IMR-90 (cell line): ENCODE data around the gene SLC26A1. TPM values are rescaled to one million over a fixed set of nuclear protein-coding genes. Genes with fewer than 3 reads are reported as not detected.

Experiments used
- ATAC-seq: fragments of 200-7000 bp; cut with Tn5 transposase; 2 replicates; pipeline ENCODE4 v1.9.1; 2020; ENCODE audit warnings: low read depth, mild to moderate bottlenecking, moderate library complexity
- BruUV-seq: library from RNA; stranded (reverse); fragments of 400-500 nt; replicated peaks from 2 replicates; lab custom pipeline; 2021; lab: Mats Ljungman, UMichigan
- CTCF ChIA-PET: fragments of 300-600 bp; formaldehyde crosslinking; extraction: SDS; loops from one replicate; lab custom pipeline; 2021; ENCODE audit warnings: antibody characterized with exemption; lab: Yijun Ruan, JAX
- POLR2A ChIA-PET: fragments of 300-600 bp; sonication (Branson Sonifier 250); formaldehyde crosslinking; loops from one replicate; lab custom pipeline; 2022; ENCODE audit warnings: antibody characterized with exemption; ENCODE audit not compliant: unreplicated experiment; lab: Charles Lee
- DNase-seq: peaks from one replicate; pipeline ENCODE4 v3.0.0; 2013
- H2AFZ ChIP-seq: replicated peaks from 2 replicates; pipeline ENCODE3; 2013; ENCODE audit warnings: low read length, mild to moderate bottlenecking; ENCODE audit not compliant: poor library complexity
- H2AK5ac ChIP-seq: 2 replicates; pipeline ENCODE4 v1.6.1; 2013; ENCODE audit warnings: low read depth, low read length, inconsistent platforms
- H2AK9ac ChIP-seq: replicated peaks from 2 replicates; pipeline ENCODE3; 2013; ENCODE audit warnings: mild to moderate bottlenecking, low read depth, low read length, moderate library complexity; ENCODE audit not compliant: poor library complexity
- H2BK120ac ChIP-seq: 2 replicates; pipeline ENCODE4 v1.6.1; 2013; ENCODE audit warnings: low read depth, low read length, inconsistent platforms
- H2BK15ac ChIP-seq: 3 replicates; pipeline ENCODE4 v1.6.1; 2013; ENCODE audit warnings: low read depth, low read length, inconsistent platforms
- H2BK20ac ChIP-seq: 2 replicates; pipeline ENCODE4 v1.6.1; 2013; ENCODE audit warnings: low read depth, mild to moderate bottlenecking, inconsistent platforms, low read length, moderate library complexity
- H2BK5ac ChIP-seq: 2 replicates; pipeline ENCODE4 v1.6.1; 2013; ENCODE audit warnings: mild to moderate bottlenecking, low read depth, low read length, inconsistent platforms; ENCODE audit not compliant: poor library complexity, severe bottlenecking
- H3K14ac ChIP-seq: replicated peaks from 2 replicates; pipeline ENCODE4 v1.6.1; 2013; ENCODE audit warnings: low read depth, low read length, inconsistent platforms
- H3K18ac ChIP-seq: 2 replicates; pipeline ENCODE4 v1.6.1; 2013; ENCODE audit warnings: low read depth, low read length, control low read depth
- H3K23ac ChIP-seq: 2 replicates; pipeline ENCODE4 v1.6.1; 2013; ENCODE audit warnings: low read depth, low read length, inconsistent platforms
- H3K27ac ChIP-seq: 2 replicates; pipeline ENCODE4 v1.5.1; 2013; ENCODE audit warnings: mild to moderate bottlenecking, control low read depth, low read length; ENCODE audit not compliant: insufficient read depth
- H3K27me3 ChIP-seq: 2 replicates; pipeline ENCODE4 v1.6.1; 2013; ENCODE audit warnings: low read length; ENCODE audit not compliant: control insufficient read depth, insufficient read depth
- H3K36me3 ChIP-seq: 2 replicates; pipeline ENCODE4 v1.6.1; 2013; ENCODE audit warnings: low read length, mixed read lengths; ENCODE audit not compliant: control insufficient read depth, insufficient read depth
- H3K4ac ChIP-seq: 2 replicates; pipeline ENCODE4 v1.6.1; 2013; ENCODE audit warnings: low read depth, low read length, inconsistent platforms
- H3K4me1 ChIP-seq: 2 replicates; pipeline ENCODE4 v1.6.1; 2013; ENCODE audit warnings: low read length, mixed read lengths; ENCODE audit not compliant: control insufficient read depth, insufficient read depth
- H3K4me2 ChIP-seq: 2 replicates; pipeline ENCODE4 v1.6.1; 2013; ENCODE audit warnings: low read depth, mild to moderate bottlenecking, control low read depth, low read length, moderate library complexity
- H3K4me3 ChIP-seq: 2 replicates; pipeline ENCODE4 v1.5.1; 2013; ENCODE audit warnings: low read depth, mild to moderate bottlenecking, control low read depth, low read length, moderate library complexity; ENCODE audit not compliant: insufficient read depth
- H3K56ac ChIP-seq: 2 replicates; pipeline ENCODE4 v1.6.1; 2013; ENCODE audit warnings: low read length, inconsistent platforms; ENCODE audit not compliant: insufficient read depth; ENCODE audit errors: extremely low read depth
- H3K79me1 ChIP-seq, 2 experiments: 2 replicates each; pipeline ENCODE4 v1.6.1; 2013; ENCODE audit warnings: low read length in 2 of 2, inconsistent platforms in 1 of 2, low read depth in 1 of 2
- H3K9ac ChIP-seq: 2 replicates; pipeline ENCODE4 v1.6.1; 2013; ENCODE audit warnings: low read depth, low read length, control low read depth
- H3K9me1 ChIP-seq: 2 replicates; pipeline ENCODE4 v1.6.1; 2013; ENCODE audit warnings: low read length, inconsistent platforms; ENCODE audit not compliant: insufficient read depth
- H3K9me3 ChIP-seq: 2 replicates; pipeline ENCODE4 v1.6.1; 2013; ENCODE audit warnings: low read length; ENCODE audit not compliant: control insufficient read depth, insufficient read depth
- H4K20me1 ChIP-seq: 2 replicates; pipeline ENCODE4 v1.6.1; 2013; ENCODE audit warnings: low read length, inconsistent platforms; ENCODE audit not compliant: insufficient read depth
- H4K5ac ChIP-seq: 2 replicates; pipeline ENCODE4 v1.6.1; 2013; ENCODE audit warnings: mild to moderate bottlenecking, low read depth, low read length, control low read depth
- H4K8ac ChIP-seq, 2 experiments: 2 replicates each; pipeline ENCODE4 v1.6.1; 2013; ENCODE audit warnings: low read depth in 2 of 2, low read length in 2 of 2, control low read depth in 1 of 2, inconsistent platforms in 1 of 2
- H4K91ac ChIP-seq: 2 replicates; pipeline ENCODE4 v1.6.1; 2013; ENCODE audit warnings: low read depth, low read length, inconsistent platforms; ENCODE audit not compliant: insufficient read depth
- CHD1 ChIP-seq: IDR thresholded peaks from 2 replicates; pipeline ENCODE4 v1.6.1; 2012; ENCODE audit warnings: low read depth, low read length, improper control_type of control experiment
- FOS ChIP-seq: fragments of 150-350 bp; IDR thresholded peaks from 2 replicates; pipeline ENCODE4 v1.6.1; 2016; ENCODE audit warnings: low read depth, low read length
- MAZ ChIP-seq: IDR thresholded peaks from 2 replicates; pipeline ENCODE4 v1.6.1; 2012; ENCODE audit warnings: low read depth, mild to moderate bottlenecking, low read length, improper control_type of control experiment, moderate library complexity, borderline replicate concordance
- MXI1 ChIP-seq: IDR thresholded peaks from 2 replicates; pipeline ENCODE4 v1.6.1; 2012; ENCODE audit warnings: low read depth, mild to moderate bottlenecking, low read length, moderate library complexity, borderline replicate concordance
- RAD21 ChIP-seq: IDR thresholded peaks from 2 replicates; pipeline ENCODE4 v1.6.1; 2012; ENCODE audit warnings: low read length, improper control_type of control experiment
- RCOR1 ChIP-seq: IDR thresholded peaks from 2 replicates; pipeline ENCODE4 v1.6.1; 2012; ENCODE audit warnings: mild to moderate bottlenecking, low read length, improper control_type of control experiment; ENCODE audit not compliant: insufficient replicate concordance
- WGBS, 2 experiments: methylation state at CpG; one replicate each; pipeline versions ENCODE4 v1.1.5 to v1.1.7; 2013; ENCODE audit warnings: missing lambda C conversion rate in 2 of 2; ENCODE audit not compliant: insufficient read length in 1 of 2; ENCODE audit errors: extremely low coverage in 2 of 2; 5-methylcytosine and 5-hydroxymethylcytosine counted together
- dilution Hi-C: fragments of 300-500 bp; cut with HindIII; formaldehyde crosslinking; loops from one replicate; pipeline ENCODE4 v1.14.3; 2018; ENCODE audit warnings: low sequenced_read_pairs; ENCODE audit not compliant: unreplicated experiment
- in situ Hi-C: fragments of 300-500 bp; cut with MboI; formaldehyde crosslinking; loops from 3 replicates; pipeline ENCODE4 v1.14.3; 2019; ENCODE audit warnings: low sequenced_read_pairs, inconsistent platforms, mixed read lengths
- intact Hi-C: fragments of 100-400 bp; cut with micrococcal nuclease; formaldehyde crosslinking; loops from 2 replicates; pipeline ENCODE4 v1.10.0; 2022
- polyA plus RNA-seq, 3 experiments: library from polyadenylated mRNA; depleted of rRNA; stranded (reverse); fragments of >200 nt; gene quantifications; 2 replicates each; pipeline ENCODE4 v1.2.3, GENCODE V29; 2012; ENCODE audit warnings: low replicate concordance in 1 of 3
- total RNA-seq: library from RNA; depleted of rRNA; stranded (reverse); fragments of >200 nt; gene quantifications from 2 replicates; pipeline ENCODE4 v1.2.3, GENCODE V29; 2012
- TF ChIP-seq, protein P1 (sequence below): fragments of 150-350 bp; IDR thresholded peaks from 2 replicates; pipeline ENCODE4 v1.6.1; 2016; ENCODE audit warnings: low read depth, mild to moderate bottlenecking, low read length, moderate library complexity, borderline replicate concordance

The SLC26A1 gene
- total and polyA plus RNA-seq, 2 of the 4 experiments (the other 2 are of a cell fraction) = 0.09 TPM; not detected in 1

DNA sequence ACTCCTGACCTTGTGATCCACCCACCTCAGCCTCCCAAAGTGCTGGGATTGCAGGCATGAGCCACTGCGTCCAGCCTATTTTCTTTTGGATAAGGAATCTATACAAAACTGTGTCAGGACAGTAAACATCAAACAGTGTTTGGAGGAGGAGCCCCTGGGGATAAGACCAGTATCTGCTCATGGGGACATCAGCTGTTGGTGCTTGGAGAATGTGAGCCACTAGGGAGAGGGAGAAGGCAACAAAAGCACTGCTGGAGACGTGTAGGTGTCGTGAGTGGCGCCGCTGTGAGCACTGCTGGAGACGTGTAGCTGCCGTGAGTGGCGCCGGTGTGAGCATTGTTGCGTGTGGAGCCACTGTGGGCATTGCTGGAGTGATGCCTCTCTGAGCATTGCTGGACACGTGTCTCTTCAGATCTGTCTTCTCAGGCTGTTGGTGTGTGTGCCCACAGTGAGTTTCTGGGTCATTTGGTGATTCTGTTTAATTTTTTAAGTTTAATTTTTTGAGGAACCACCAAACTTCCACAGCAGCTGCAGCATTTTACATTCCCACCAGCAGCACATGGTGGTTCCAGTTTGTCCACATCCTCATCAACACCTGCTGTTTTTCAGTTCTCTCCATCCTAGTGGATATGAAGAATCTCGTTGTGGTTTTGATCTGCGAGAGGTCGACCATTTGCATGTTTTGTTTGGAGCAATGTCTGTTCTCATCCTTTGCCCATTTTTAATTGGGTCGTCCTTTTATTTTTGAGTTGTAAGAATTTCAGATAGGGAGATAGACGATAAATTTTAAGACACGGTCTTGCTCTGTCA, 38.8 kb downstream of the SLC26A1 start:
- no peak overlapping the region for H4K8ac ChIP-seq
- dilution Hi-C loops (no loop called here), intact Hi-C loops (no loop called here), in situ Hi-C loops (no loop called here)
- H3K4me2 ChIP-seq = no peak overlapping the region
- DNase-seq (no peak), ATAC-seq (no peak)
- no peak overlapping the region for H3K27ac ChIP-seq
- H4K20me1 ChIP-seq = 0 out of 2 replicates have a peak, but pooled peaks cover 7% of the 10 kb centered on the region
- no peak overlapping the region for H3K18ac ChIP-seq
- H3K79me1 ChIP-seq = no peaks in the 10 kb centered on the region
- no peaks in the 10 kb centered on the region for H3K4me1 ChIP-seq
- no peak overlapping the region for H4K91ac ChIP-seq
- no peak overlapping the region for H2BK120ac ChIP-seq
- H2BK20ac ChIP-seq = no peak overlapping the region
- TF ChIP-seq RCOR1 = no peak
- no peak for TF ChIP-seq FOS
- no peak for TF ChIP-seq MXI1
- TF ChIP-seq MAZ = no peak
- TF ChIP-seq, protein P1, sequence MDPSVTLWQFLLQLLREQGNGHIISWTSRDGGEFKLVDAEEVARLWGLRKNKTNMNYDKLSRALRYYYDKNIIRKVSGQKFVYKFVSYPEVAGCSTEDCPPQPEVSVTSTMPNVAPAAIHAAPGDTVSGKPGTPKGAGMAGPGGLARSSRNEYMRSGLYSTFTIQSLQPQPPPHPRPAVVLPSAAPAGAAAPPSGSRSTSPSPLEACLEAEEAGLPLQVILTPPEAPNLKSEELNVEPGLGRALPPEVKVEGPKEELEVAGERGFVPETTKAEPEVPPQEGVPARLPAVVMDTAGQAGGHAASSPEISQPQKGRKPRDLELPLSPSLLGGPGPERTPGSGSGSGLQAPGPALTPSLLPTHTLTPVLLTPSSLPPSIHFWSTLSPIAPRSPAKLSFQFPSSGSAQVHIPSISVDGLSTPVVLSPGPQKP = no peak
- TF ChIP-seq CHD1 = no peak
- TF ChIP-seq RAD21 = no peak
- H3K9ac ChIP-seq = no peak overlapping the region
- no peak overlapping the region for H3K4me3 ChIP-seq
- BruUV-seq = no TSS peak
- H3K23ac ChIP-seq = no peak overlapping the region
- H2BK5ac ChIP-seq = no peak overlapping the region
- POLR2A ChIA-PET = no interaction called here
- 0 out of 2 replicates have a peak, but pooled peaks cover 5% of the 10 kb centered on the region for H3K9me1 ChIP-seq
- no peak overlapping the region for H2AFZ ChIP-seq
- no peaks in the 10 kb centered on the region for H3K27me3 ChIP-seq
- H3K14ac ChIP-seq = no peak overlapping the region
- H3K56ac ChIP-seq = no peak overlapping the region
- H4K5ac ChIP-seq = no peak overlapping the region
- H2AK9ac ChIP-seq = no peak overlapping the region
- no peak overlapping the region for H3K4ac ChIP-seq
- CTCF ChIA-PET = no interaction called here
- WGBS, 2 experiments = 95% methylated on average over 9 of the region's 17 CpGs; no CpG with 5 or more reads in 1 of the 2 experiments
- H3K36me3 ChIP-seq = peaks cover 22% of the 10 kb centered on the region
- H3K9me3 ChIP-seq = no peaks in the 10 kb centered on the region
- H2AK5ac ChIP-seq = no peak overlapping the region
- no peak overlapping the region for H2BK15ac ChIP-seq
